ENCODE results near the gene BDKRB2. TPM values are rescaled to one million over a fixed set of nuclear protein-coding genes. Genes with fewer than 3 reads are reported as not detected.

The BDKRB2 gene
- total RNA-seq, 1 donor: under 0.01 TPM

DNA sequence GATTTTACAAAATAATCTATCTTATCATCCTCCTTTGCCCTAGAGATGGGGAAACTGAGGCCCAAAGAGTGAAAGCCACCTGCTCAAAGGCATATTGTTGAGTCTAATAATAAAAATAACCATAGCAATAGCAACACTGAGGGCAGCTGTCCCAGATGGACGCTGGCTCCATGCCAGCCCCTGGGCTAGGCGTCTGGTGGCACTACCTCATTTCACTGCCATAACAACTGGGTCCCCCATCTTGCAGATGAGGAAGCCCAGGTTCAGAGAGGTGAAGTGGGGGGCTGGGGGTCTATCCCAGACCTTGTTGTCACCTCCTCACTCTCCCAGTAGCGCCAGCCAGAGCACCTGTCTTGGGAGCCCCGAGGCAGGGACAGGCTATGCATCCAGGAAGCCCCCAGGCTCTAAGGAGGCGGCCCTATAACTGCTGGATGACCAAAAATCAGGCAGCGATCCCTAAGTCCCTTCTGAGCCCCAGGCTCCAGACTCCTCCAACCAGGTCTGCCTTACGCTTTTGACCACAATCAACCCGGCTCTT, 12.8 kb downstream of the BDKRB2 start:
- Histone ChIP-seq H3K4me3 (ENCODE audit: low read length) (no peak overlapping the region), H3K27me3 (ENCODE audit: insufficient read depth, low read length) (no peaks in the 10 kb centered on the region), H3K9me3 (ENCODE audit: low read depth, low read length) (no peaks in the 10 kb centered on the region), H3K4me1 (ENCODE audit: insufficient read depth, low read length) (no peaks in the 10 kb centered on the region)

DNA sequence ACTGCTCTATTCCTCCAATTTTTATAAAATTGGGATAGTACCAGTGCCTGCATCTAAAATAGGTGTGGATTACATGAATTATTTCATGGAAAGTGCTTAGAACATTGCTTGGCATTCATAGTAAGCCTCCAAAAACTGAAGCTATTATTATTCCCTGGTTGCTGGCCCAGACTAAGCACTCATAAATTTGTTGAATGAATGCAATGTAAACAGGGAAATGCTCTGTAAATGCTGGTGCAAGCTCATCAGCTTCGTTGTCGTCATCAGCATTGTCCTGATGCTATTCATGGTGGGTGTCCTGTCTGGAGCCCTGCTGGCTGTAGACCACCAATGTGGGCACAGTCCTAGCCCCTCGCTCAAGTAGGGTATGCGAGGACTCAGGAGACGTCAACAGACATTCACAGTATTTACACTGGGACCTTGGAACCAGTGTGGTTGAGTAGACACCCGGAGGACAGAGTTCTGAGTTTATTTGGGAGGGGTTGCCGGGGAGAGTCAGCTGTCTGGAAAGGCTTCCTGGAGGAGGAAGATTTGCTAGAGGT, 16.5 kb downstream of the BDKRB2 start:
- no peaks in the 10 kb centered on the region for H3K4me1 ChIP-seq (ENCODE audit: insufficient read depth, low read length)
- H3K4me3 ChIP-seq (ENCODE audit: low read length): no peak overlapping the region
- H3K27me3 ChIP-seq (ENCODE audit: insufficient read depth, low read length): no peaks in the 10 kb centered on the region
- no peaks in the 10 kb centered on the region for H3K9me3 ChIP-seq (ENCODE audit: low read depth, low read length)

DNA sequence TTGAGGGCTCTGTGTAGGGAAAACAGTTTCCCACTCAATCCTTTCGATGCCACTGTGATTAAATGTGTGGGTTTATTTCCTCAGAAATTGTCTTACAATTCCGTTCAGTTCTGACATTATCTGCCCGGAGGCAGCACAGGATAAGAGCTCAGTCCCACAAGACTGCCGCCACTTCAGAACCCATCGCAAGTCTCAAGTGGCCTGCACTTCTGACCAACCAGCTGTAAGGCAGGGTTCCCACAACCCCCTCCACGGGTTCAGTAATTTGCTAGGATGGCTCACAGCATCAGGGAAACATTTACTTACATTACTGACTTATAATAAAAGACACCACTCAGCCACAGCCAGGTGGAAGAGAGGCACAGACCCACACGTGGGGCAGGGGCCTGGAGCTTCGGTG, 17.2 kb downstream of the BDKRB2 start:
- Histone ChIP-seq H3K9me3 (ENCODE audit: low read depth, low read length) (no peaks in the 10 kb centered on the region), H3K4me1 (ENCODE audit: insufficient read depth, low read length) (no peaks in the 10 kb centered on the region), H3K4me3 (ENCODE audit: low read length) (no peak overlapping the region), H3K27me3 (ENCODE audit: insufficient read depth, low read length) (no peaks in the 10 kb centered on the region)

DNA sequence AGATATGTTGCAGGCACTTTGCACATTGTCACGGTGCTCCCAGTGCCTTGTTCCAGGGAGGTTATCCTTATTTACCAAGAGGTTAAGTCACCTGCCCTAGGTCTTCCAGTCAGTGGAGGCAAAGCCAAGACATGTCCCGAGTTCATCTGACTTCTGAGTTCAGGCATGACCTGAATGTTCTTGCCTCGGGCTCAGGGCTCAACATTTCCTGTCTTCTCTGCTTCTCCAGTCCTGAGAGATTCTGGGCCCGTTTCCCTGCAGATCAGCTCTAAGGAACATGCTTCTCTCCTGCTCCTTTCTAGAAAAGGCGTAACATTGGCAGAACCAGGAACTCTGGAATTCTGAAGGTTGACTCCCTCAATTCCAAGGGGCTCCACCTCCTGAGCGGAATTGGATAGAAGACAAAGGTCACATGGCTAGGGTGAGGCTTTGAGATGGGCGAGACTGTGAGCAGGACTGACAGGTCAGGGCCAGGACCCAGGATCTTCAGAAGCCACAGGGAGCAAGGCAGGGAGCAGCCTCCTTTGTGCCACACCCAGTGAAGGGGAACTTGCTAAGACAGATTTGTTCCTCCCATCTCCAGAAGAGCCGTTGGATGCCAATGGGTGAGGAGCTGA, 19.9 kb downstream of the BDKRB2 start:
- H3K9me3 ChIP-seq (ENCODE audit: low read depth, low read length): no peaks in the 10 kb centered on the region
- no peaks in the 10 kb centered on the region for H3K27me3 ChIP-seq (ENCODE audit: insufficient read depth, low read length)
- no peak overlapping the region for H3K4me3 ChIP-seq (ENCODE audit: low read length)
- H3K4me1 ChIP-seq (ENCODE audit: insufficient read depth, low read length): no peaks in the 10 kb centered on the region

DNA sequence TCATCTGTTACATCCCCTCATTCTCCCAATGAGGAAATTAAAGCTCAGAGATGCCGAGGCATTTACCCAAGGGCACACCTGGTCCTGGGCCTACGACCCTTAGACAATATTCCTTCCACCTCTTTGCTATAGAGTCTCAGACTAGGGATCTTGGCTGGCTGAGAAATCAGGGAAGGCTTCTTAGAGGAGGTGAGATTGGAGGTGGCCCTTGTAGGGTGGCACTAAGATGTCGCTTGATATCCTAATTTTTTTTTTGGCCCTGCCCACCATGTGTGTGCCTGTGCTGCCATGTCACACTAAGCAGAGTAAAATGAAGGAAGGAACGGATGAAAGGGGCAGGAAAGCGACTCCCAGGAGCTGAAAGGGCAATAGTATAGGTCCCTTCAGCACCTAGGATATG, 20.6 kb downstream of the BDKRB2 start:
- no peaks in the 10 kb centered on the region for H3K9me3 ChIP-seq (ENCODE audit: low read depth, low read length)
- H3K4me1 ChIP-seq (ENCODE audit: insufficient read depth, low read length): no peaks in the 10 kb centered on the region
- H3K4me3 ChIP-seq (ENCODE audit: low read length): no peak overlapping the region
- no peaks in the 10 kb centered on the region for H3K27me3 ChIP-seq (ENCODE audit: insufficient read depth, low read length)

DNA sequence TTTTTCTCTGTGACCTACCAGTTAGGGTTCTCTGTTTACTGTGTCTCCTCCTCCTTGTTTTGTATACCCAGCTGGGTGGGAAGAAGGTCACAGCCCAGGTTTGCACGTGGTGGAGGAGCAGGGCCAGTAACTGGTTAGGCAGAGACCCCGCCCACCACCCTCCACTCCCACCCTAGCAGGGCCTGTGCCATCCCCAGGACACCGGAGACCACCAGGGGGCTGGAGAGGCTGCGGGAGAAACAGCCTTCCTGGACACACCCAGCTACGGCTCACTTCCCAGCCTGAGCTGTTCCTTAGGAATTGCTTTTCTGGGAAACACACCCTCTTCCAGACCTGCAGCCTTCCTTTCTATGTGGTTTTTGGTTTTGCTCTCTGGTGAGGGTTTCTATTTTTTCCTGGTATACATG, 21.1 kb downstream of the BDKRB2 start:
- Histone ChIP-seq H3K4me1 (ENCODE audit: insufficient read depth, low read length) (no peaks in the 10 kb centered on the region), H3K9me3 (ENCODE audit: low read depth, low read length) (no peaks in the 10 kb centered on the region), H3K4me3 (ENCODE audit: low read length) (no peak overlapping the region), H3K27me3 (ENCODE audit: insufficient read depth, low read length) (no peaks in the 10 kb centered on the region)

DNA sequence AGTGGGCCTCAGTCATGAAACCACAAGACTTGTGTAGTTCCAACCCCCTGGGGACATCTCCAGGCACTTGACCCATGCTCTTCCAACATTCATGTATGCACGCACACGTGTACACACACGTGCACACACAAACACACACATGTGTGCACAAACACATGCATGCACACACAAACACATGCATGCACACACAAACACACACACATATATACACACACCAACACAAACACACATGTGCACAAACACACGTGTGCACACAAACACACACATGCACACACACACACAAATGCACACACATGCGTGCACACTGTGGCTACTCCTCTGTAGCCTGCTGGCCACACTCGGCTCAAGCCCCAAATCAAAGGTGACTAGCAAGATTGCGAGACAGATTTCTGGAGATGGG, 22.8 kb downstream of the BDKRB2 start:
- Histone ChIP-seq H3K9me3 (ENCODE audit: low read depth, low read length) (no peaks in the 10 kb centered on the region), H3K4me3 (ENCODE audit: low read length) (no peak overlapping the region), H3K27me3 (ENCODE audit: insufficient read depth, low read length) (no peaks in the 10 kb centered on the region), H3K4me1 (ENCODE audit: insufficient read depth, low read length) (no peaks in the 10 kb centered on the region)

DNA sequence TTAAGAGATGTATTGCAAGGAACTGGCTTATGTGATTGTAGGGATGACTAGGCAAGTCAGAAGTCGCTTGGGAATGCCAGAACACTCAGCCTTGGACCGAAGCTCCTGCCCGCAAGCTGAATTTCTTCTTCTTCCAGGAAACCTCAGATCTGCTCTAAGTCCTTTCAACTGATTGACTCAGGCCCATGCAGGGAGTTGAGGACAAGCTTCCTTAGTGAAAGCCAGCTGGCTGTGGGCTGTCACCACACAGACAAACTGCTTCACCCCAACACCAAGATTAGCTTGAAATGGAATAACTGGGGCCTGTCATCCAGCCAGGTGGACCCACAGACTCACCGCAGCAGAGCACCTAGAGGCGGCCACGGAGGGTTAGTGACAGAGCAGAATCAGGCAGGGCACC, 24.7 kb downstream of the BDKRB2 start:
- Histone ChIP-seq H3K4me3 (ENCODE audit: low read length) (no peak overlapping the region), H3K9me3 (ENCODE audit: low read depth, low read length) (no peaks in the 10 kb centered on the region), H3K27me3 (ENCODE audit: insufficient read depth, low read length) (no peaks in the 10 kb centered on the region), H3K4me1 (ENCODE audit: insufficient read depth, low read length) (no peaks in the 10 kb centered on the region)

DNA sequence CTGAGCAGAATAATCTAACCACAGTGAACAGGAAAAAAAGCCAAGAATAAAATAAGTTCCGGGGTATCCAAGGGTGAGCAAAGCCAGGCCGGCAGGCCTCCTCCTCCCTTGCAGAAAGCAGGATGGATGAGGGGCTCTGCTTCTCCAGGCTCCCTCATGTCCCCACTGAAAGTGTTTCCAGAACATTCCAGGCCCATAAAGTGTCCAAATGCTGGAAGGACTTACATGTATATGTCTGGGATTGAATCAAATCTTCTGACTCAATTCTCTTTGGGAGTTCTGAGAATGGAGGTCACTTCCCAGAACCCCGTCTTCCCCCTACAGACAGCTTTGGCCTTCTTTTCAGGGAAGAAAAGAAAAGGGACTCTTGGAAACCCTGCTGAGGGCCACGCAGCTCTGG, 26.4 kb downstream of the BDKRB2 start:
- H3K4me3 ChIP-seq (ENCODE audit: low read length): no peak overlapping the region
- no peaks in the 10 kb centered on the region for H3K9me3 ChIP-seq (ENCODE audit: low read depth, low read length)
- no peaks in the 10 kb centered on the region for H3K27me3 ChIP-seq (ENCODE audit: insufficient read depth, low read length)
- H3K4me1 ChIP-seq (ENCODE audit: insufficient read depth, low read length): no peaks in the 10 kb centered on the region

DNA sequence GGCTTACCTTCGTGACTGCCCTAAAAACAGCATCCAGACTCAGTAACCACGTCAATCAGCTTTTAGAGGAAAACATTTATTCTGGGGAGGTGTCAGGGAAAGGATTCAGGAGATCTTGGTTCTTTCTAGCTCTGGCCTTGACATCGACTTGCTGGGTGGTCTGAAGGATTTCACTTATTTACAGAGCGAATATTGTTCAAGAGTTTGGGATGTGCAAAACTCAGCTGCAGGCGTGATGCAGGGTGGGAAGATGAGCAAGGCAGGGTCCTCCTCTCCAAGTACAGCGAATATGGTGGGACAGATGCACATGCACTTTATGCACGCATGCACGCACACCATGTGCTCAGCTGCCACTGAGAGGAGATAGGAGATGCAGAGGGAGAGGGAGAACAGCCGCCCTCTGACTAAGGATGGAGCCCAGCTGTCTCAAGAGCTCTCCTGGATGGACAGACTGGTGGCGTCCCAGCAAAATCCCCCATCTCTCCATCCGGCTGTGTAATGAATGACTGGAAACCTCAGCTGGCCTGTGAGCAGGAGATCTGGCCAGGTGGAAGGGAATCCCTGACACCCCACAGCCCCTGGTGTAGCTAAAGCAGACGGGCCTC, 27.0 kb downstream of the BDKRB2 start:
- H3K9me3 ChIP-seq (ENCODE audit: low read depth, low read length): no peaks in the 10 kb centered on the region
- H3K27me3 ChIP-seq (ENCODE audit: insufficient read depth, low read length): no peaks in the 10 kb centered on the region
- H3K4me1 ChIP-seq (ENCODE audit: insufficient read depth, low read length): no peaks in the 10 kb centered on the region
- no peak overlapping the region for H3K4me3 ChIP-seq (ENCODE audit: low read length)

DNA sequence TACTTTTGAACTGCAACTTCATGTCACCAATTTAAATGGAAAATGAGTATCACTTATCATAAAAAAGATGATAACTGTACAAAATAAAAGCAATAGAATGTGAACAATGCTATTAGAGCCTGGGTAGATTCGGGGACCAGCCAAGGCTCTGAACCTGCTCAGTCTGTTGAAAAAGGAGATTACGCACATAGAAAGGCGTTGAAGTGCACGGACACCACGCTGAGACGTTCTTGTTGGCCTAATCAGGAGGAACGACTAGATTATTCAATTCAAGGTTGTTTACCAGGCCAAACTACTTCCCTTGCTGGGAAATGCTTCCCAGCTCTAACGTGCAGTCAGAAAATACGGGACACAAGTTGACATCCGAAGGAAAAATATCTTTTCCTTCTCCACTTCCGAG, 27.9 kb downstream of the BDKRB2 start:
- H3K27me3 ChIP-seq (ENCODE audit: insufficient read depth, low read length): no peaks in the 10 kb centered on the region
- no peaks in the 10 kb centered on the region for H3K4me1 ChIP-seq (ENCODE audit: insufficient read depth, low read length)
- H3K4me3 ChIP-seq (ENCODE audit: low read length): no peak overlapping the region
- H3K9me3 ChIP-seq (ENCODE audit: low read depth, low read length): no peaks in the 10 kb centered on the region

DNA sequence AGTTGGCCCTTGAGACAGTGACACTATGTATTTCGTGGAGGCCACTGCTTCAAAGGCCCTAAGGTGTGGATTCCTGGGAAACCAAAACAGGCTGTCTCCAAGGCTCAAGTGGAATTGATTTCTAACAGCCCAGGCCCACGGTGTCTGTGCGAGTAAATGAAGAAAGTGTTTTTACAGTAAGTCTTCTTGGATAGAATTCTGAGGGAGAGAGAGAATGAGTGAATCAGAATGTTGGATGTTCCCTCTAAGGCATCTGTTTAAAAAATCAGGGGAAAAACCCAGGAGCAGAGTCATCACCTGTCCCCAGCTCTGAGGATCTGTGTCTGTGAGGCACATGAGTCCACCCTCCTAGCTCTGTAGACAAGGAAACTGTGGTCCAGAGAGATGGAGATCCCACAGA, 29.0 kb downstream of the BDKRB2 start:
- H3K4me3 ChIP-seq (ENCODE audit: low read length): no peak overlapping the region
- H3K27me3 ChIP-seq (ENCODE audit: insufficient read depth, low read length): no peaks in the 10 kb centered on the region
- H3K4me1 ChIP-seq (ENCODE audit: insufficient read depth, low read length): no peaks in the 10 kb centered on the region
- no peaks in the 10 kb centered on the region for H3K9me3 ChIP-seq (ENCODE audit: low read depth, low read length)

DNA sequence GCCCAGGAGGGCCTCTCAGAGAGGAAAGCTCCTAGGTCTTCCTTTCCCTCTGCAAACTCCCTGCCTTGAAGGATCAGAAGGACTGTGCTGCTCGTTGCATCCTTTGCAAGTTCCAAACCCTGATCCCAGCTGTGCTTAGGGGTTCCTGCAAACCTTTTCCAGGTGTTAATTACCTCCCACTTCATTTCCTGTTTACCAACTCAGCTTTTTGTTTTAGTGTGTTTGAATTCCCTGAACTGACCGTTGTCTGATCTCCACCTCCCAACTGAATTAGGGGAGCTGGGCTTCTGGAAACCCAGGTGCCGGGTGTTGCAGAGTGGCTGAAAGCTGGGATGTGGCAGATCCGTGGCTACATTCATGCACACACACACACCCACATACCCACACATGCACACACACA, 30.8 kb downstream of the BDKRB2 start:
- no peak overlapping the region for H3K4me3 ChIP-seq (ENCODE audit: low read length)
- H3K27me3 ChIP-seq (ENCODE audit: insufficient read depth, low read length): no peaks in the 10 kb centered on the region
- no peaks in the 10 kb centered on the region for H3K9me3 ChIP-seq (ENCODE audit: low read depth, low read length)
- H3K4me1 ChIP-seq (ENCODE audit: insufficient read depth, low read length): no peaks in the 10 kb centered on the region

DNA sequence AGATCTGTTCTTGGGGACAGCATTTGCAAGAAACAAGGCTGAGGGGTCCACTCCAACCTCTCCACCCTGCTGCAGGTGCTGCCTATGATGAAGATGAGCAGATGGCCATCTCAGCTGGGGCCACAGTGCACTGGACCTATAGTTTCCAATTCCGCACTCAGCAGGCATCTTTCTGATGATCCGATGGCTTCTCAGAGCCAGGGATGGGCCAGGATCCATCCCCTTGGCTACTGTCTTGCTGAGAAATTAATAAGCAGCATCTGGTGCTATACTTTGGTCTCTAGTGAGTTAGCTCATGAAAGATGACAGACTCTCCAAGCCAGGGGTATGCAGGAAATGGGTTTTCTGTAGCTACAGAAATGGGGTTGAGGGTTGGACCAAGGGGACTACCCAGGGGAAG, 33.0 kb downstream of the BDKRB2 start:
- Histone ChIP-seq H3K4me3 (ENCODE audit: low read length) (no peak overlapping the region), H3K9me3 (ENCODE audit: low read depth, low read length) (no peaks in the 10 kb centered on the region), H3K27me3 (ENCODE audit: insufficient read depth, low read length) (no peaks in the 10 kb centered on the region), H3K4me1 (ENCODE audit: insufficient read depth, low read length) (no peaks in the 10 kb centered on the region)

DNA sequence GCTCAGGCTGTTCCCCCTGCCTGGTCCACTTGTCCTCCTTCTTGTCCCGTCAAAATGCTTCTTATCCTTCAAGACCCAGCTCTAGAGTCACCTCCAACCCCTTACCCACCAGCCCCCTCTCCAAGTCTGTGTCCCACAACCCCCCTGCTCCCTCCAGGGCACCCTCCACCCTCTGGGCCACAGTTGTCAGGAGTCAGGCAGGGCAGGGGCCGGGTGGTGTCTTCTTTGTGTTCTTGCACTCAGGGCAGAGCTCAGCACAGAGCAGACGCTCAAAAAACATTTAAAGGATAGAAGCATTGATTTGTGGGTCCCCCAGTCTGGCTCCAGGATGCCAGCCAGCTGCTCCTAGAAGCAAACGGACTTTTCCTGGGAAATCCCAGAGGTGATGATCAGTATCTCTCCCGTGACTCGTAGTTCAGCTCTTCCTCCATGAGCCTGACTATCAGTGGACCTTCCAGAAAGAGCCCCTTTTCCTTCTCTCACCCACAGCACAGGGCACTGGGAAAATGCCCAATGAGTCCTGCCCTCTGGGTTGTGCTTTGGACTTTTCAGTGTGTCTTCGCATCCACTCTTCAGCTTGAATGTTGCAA, 34.1 kb downstream of the BDKRB2 start:
- no peaks in the 10 kb centered on the region for H3K4me1 ChIP-seq (ENCODE audit: insufficient read depth, low read length)
- H3K27me3 ChIP-seq (ENCODE audit: insufficient read depth, low read length): no peaks in the 10 kb centered on the region
- no peaks in the 10 kb centered on the region for H3K9me3 ChIP-seq (ENCODE audit: low read depth, low read length)
- no peak overlapping the region for H3K4me3 ChIP-seq (ENCODE audit: low read length)
